GM11168 (cell line): Measurements from ENCODE around the gene NOX3.

Experiments used
- in situ Hi-C: fragments of 300-500 bp; cut with MboI; formaldehyde crosslinking; loops from one replicate; pipeline ENCODE4 v1.12.0; 2022; ENCODE audit warnings: low sequenced_read_pairs; ENCODE audit not compliant: unreplicated experiment

Gene NOX3

GRCh38 chr6:155404937-155405336 is 50.7 kb downstream of the NOX3 start:
- in situ Hi-C loops: no loop called here

GRCh38 chr6:155402656-155403304 is 52.9 kb downstream of the NOX3 start:
- in situ Hi-C loops: no loop called here

- in situ Hi-C loops: no loop called here
Observed at GRCh38 chr6:155400654-155400965, 55.0 kb downstream of the NOX3 start.

- in situ Hi-C loops: no loop called here
Observed at GRCh38 chr6:155399745-155400653, 55.6 kb downstream of the NOX3 start.

GRCh38 chr6:155399062-155399744 is 56.4 kb downstream of the NOX3 start:
- in situ Hi-C loops: no loop called here

- in situ Hi-C loops: no loop called here
Observed at GRCh38 chr6:155398701-155399061, 57.0 kb downstream of the NOX3 start.

GRCh38 chr6:155398221-155398620 is 57.4 kb downstream of the NOX3 start:
- in situ Hi-C loops: no loop called here

- in situ Hi-C loops: no loop called here
Observed at GRCh38 chr6:155397172-155397705, 58.4 kb downstream of the NOX3 start.

GRCh38 chr6:155396605-155397004 is 59.0 kb downstream of the NOX3 start:
- in situ Hi-C loops: no loop called here

- in situ Hi-C loops: no loop called here
Observed at GRCh38 chr6:155395339-155395738, 60.3 kb downstream of the NOX3 start.

GRCh38 chr6:155389130-155389529 is 66.5 kb downstream of the NOX3 start:
- in situ Hi-C loops: no loop called here

- in situ Hi-C loops: no loop called here
Observed at GRCh38 chr6:155388591-155388990, 67.0 kb downstream of the NOX3 start.

- in situ Hi-C loops: no loop called here
Observed at GRCh38 chr6:155387481-155387880, 68.2 kb downstream of the NOX3 start.

GRCh38 chr6:155384321-155384952 is 71.2 kb downstream of the NOX3 start:
- in situ Hi-C loops: no loop called here

GRCh38 chr6:155383913-155384312 is 71.7 kb downstream of the NOX3 start:
- in situ Hi-C loops: no loop called here

- in situ Hi-C loops: no loop called here
Observed at GRCh38 chr6:155382338-155382685, 73.3 kb downstream of the NOX3 start.

- in situ Hi-C loops: no loop called here
Observed at GRCh38 chr6:155381673-155382337, 73.8 kb downstream of the NOX3 start.

- in situ Hi-C loops: no loop called here
Observed at GRCh38 chr6:155380666-155381332, 74.8 kb downstream of the NOX3 start.

GRCh38 chr6:155378724-155379123 is 76.9 kb downstream of the NOX3 start:
- in situ Hi-C loops: no loop called here

- in situ Hi-C loops: no loop called here
Observed at GRCh38 chr6:155378276-155378675, 77.4 kb downstream of the NOX3 start.
